AG04449 (cell line): ENCODE measurements around the gene CPA1.

Source experiments
- CTCF ChIA-PET: fragments of 350-600 bp; formaldehyde crosslinking; extraction: SDS; loops from one replicate; lab custom pipeline; 2021; ENCODE audit warnings: antibody characterized with exemption; lab: Yijun Ruan, JAX
- POLR2A ChIA-PET: fragments of 400-600, 350-600 bp; formaldehyde crosslinking; extraction: SDS; loops from one replicate; lab custom pipeline; 2020; ENCODE audit warnings: antibody characterized with exemption, inconsistent platforms; lab: Yijun Ruan, JAX
- DNase-seq: peaks from one replicate; pipeline ENCODE4 v3.0.0-alpha.2; 2010; ENCODE audit warnings: low read depth, low spot score
- H3K4me3 ChIP-seq: 2 replicates; pipeline ENCODE4 v1.5.1; 2011; ENCODE audit warnings: low read depth, mild to moderate bottlenecking, control low read depth, low read length
- TF ChIP-seq, protein P1 (sequence below): IDR thresholded peaks from one replicate; pipeline ENCODE4 v1.5.1; 2011; ENCODE audit warnings: mild to moderate bottlenecking, moderate library complexity, low read length, control low read depth, inconsistent platforms; ENCODE audit not compliant: insufficient read depth; ENCODE audit errors: missing control alignments

The CPA1 gene

GRCh38 chr7:130338233-130338632 is 42.1 kb upstream of the CPA1 start:
- ChIA-PET CTCF (no interaction called here), POLR2A (no interaction called here)
- TF ChIP-seq, protein P1, sequence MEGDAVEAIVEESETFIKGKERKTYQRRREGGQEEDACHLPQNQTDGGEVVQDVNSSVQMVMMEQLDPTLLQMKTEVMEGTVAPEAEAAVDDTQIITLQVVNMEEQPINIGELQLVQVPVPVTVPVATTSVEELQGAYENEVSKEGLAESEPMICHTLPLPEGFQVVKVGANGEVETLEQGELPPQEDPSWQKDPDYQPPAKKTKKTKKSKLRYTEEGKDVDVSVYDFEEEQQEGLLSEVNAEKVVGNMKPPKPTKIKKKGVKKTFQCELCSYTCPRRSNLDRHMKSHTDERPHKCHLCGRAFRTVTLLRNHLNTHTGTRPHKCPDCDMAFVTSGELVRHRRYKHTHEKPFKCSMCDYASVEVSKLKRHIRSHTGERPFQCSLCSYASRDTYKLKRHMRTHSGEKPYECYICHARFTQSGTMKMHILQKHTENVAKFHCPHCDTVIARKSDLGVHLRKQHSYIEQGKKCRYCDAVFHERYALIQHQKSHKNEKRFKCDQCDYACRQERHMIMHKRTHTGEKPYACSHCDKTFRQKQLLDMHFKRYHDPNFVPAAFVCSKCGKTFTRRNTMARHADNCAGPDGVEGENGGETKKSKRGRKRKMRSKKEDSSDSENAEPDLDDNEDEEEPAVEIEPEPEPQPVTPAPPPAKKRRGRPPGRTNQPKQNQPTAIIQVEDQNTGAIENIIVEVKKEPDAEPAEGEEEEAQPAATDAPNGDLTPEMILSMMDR: no peak
- H3K4me3 ChIP-seq: no peak overlapping the region
- DNase-seq: no peak

- TF ChIP-seq, protein P1: no peak
- DNase-seq: no peak
- no peak overlapping the region for H3K4me3 ChIP-seq
- ChIA-PET CTCF (no interaction called here), POLR2A (no interaction called here)
These were observed 38.4 kb upstream of the CPA1 start for GRCh38 chr7:130341882-130342281.

DNA sequence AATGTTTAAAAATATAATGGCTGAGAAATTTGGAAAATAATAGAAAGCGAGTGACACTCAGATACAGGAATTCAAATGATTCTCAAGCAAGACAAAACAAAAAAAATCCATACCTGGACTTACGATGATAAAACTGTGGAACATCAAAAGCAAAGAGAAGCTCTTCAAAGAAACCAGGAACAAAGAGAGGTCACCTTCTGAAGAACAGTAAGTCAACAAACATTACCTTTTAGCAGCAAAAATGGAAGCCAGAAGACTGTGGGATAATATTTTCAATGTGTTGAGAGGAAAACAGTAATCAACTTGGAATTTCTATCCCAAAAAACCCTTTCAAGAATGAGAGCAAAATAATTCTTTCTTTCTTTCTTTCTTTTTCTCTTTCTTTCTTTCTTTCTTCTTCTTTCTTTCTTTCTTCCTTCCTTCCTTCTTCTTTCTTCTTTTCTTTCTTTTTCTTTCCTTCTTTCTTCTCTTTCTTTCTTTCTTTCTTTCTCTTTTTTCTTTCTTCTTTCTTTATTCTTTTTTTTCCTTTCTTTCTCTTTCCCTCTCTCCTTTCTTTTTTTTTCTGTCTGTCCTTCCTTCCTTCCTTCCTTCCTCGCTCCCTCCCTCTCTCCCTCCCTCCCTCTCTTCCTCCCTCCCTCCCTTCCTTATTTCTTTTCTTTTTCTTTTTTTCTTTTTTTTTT is 37.5 kb upstream of the CPA1 start:
- POLR2A ChIA-PET: no interaction called here
- TF ChIP-seq, protein P1: no peak

GRCh38 chr7:130344271-130344866 is 35.9 kb upstream of the CPA1 start, which contains the start of gene CPA5:
CPA5 (plus strand) TSS chr7:130344816; CDS start chr7:130346486, 1,670 bp downstream.
- ChIA-PET POLR2A (no interaction called here), CTCF (interaction anchor here (1.0 to 1.6 kb wide), 3 partner anchors 10 to 66 kb away, joined by 3 read pairs; no protein-coding TSS in a partner anchor)
- no peak for DNase-seq
- TF ChIP-seq, protein P1: no peak
- no peak within 1 kb of the TSS for H3K4me3 ChIP-seq

More for the DNA sequence above, 37.5 kb upstream of the CPA1 start:
- CTCF ChIA-PET: no interaction called here
- DNase-seq: no peak
- H3K4me3 ChIP-seq: no peak overlapping the region

- no peak for DNase-seq
- H3K4me3 ChIP-seq: no peak overlapping the region
- TF ChIP-seq, protein P1: no peak
- ChIA-PET CTCF (interaction anchor here (1.0 to 1.6 kb wide), 4 partner anchors 10 to 67 kb away, joined by 3 read pairs; no protein-coding TSS in a partner anchor), POLR2A (no interaction called here)
These were observed 35.2 kb upstream of the CPA1 start for GRCh38 chr7:130345136-130345535.

DNA sequence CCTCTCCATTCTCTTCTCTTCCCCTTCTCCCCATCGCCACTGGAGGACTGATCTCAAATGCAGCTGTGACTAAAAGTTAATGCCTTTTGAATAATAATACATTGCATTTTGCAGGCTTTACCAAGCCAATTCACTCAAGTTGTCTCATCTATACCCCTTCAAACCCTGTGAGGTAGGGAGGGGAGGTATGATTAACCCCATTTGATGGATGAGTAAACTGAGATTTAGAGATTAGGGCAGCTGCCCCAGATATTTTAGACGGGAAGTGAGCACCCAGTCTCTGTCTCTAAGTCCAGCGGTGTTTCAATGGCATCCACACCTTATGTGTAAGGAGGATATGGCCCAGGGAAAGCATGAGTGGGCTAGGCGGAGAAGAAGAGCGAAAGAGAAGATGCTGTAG is 34.6 kb upstream of the CPA1 start:
- ChIA-PET CTCF (interaction anchor here (1.3 to 1.6 kb wide), 2 partner anchors 10 to 26 kb away, joined by 3 read pairs; no protein-coding TSS in a partner anchor), POLR2A (no interaction called here)
- no peak overlapping the region for H3K4me3 ChIP-seq
- TF ChIP-seq, protein P1: no peak
- DNase-seq: no peak
